MM.1S (cell line): ENCODE results near the gene GLRA1.

Experiments used
- EZH2 ChIP-seq: fragments of 300-600 bp; sonication (generic); optimal IDR thresholded peaks from 2 replicates; pipeline ENCODE3; 2017; ENCODE audit warnings: low read depth, mild to moderate bottlenecking, antibody characterized with exemption, low read length, mixed read lengths
- EZH2phosphoT487 ChIP-seq: fragments of 300-600 bp; sonication (generic); IDR thresholded peaks from 2 replicates; pipeline ENCODE4 v1.6.1; 2018; ENCODE audit warnings: antibody characterized with exemption, low read length
- TF ChIP-seq, protein P1 (sequence below): fragments of 300-600 bp; sonication (generic); IDR thresholded peaks from 2 replicates; pipeline ENCODE4 v1.5.1; 2016; ENCODE audit warnings: antibody characterized with exemption, low read length, mixed read lengths

- TF ChIP-seq, protein P1, sequence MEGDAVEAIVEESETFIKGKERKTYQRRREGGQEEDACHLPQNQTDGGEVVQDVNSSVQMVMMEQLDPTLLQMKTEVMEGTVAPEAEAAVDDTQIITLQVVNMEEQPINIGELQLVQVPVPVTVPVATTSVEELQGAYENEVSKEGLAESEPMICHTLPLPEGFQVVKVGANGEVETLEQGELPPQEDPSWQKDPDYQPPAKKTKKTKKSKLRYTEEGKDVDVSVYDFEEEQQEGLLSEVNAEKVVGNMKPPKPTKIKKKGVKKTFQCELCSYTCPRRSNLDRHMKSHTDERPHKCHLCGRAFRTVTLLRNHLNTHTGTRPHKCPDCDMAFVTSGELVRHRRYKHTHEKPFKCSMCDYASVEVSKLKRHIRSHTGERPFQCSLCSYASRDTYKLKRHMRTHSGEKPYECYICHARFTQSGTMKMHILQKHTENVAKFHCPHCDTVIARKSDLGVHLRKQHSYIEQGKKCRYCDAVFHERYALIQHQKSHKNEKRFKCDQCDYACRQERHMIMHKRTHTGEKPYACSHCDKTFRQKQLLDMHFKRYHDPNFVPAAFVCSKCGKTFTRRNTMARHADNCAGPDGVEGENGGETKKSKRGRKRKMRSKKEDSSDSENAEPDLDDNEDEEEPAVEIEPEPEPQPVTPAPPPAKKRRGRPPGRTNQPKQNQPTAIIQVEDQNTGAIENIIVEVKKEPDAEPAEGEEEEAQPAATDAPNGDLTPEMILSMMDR = no peak
- TF ChIP-seq EZH2 (no peak), EZH2phosphoT487 (no peak)
These were observed 138.2 kb downstream of the GLRA1 start for GRCh38 chr5:151786468-151786867.
